Cardiac fibroblast (primary cell): ENCODE measurements around the gene JMJD1C.

Experiments used
- DNase-seq, 2 donors: peaks; one replicate each; pipeline versions ENCODE4 v3.0.0 to v3.0.0-alpha.2; 2010; ENCODE audit warnings: low read depth in 2 of 2
- H3K4me3 ChIP-seq, 2 donors: replicated peaks in 1 of 2; 1 replicate in 1 of 2; 2 replicates in 1 of 2; pipeline ENCODE4 v1.5.1; 2011; ENCODE audit warnings: low read depth in 2 of 2, low read length in 2 of 2, mild to moderate bottlenecking in 2 of 2, moderate library complexity in 1 of 2
- TF ChIP-seq, protein P1 (sequence below): IDR thresholded peaks from one replicate; pipeline ENCODE4 v1.5.1; 2011; ENCODE audit warnings: low read depth, mild to moderate bottlenecking, low read length, inconsistent platforms

The JMJD1C gene

DNA sequence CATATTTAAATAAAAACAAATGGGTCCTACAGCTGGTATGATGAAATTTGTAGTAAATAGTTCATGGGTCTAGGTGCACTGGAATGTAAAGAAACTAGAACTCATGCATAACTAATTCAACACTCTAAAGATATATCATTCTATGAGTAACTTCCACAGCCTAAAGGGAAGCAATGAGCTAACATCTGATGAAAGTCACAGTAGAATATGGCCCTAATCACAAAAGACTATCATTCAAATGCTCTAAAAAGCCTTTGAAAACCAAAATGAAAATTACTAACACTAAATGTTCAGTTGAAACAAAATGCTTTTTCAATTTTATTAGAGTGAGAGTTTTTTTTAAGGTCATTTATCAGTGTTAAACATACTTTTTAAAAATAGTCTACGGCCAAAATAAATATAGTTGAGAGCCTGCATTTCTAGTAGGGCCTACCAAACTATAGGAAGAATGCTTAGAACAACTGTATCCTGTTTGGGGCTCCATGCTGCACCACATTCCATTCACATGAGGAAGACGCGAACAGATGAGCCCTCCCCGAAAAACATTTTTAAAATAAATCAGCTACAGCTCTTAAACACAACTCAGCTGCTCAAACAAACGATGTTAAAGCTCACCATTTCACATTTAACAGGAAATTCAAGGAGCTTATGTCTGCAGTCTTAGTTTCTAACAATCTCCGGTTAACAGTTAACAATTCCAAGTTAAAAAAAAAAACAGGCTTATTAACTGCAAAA lies 198.2 kb downstream of the JMJD1C start:
- H3K4me3 ChIP-seq: peak overlapping the region; percentile 40 to 67
- peak; percentile 86 to 93 for DNase-seq
- TF ChIP-seq, protein P1, sequence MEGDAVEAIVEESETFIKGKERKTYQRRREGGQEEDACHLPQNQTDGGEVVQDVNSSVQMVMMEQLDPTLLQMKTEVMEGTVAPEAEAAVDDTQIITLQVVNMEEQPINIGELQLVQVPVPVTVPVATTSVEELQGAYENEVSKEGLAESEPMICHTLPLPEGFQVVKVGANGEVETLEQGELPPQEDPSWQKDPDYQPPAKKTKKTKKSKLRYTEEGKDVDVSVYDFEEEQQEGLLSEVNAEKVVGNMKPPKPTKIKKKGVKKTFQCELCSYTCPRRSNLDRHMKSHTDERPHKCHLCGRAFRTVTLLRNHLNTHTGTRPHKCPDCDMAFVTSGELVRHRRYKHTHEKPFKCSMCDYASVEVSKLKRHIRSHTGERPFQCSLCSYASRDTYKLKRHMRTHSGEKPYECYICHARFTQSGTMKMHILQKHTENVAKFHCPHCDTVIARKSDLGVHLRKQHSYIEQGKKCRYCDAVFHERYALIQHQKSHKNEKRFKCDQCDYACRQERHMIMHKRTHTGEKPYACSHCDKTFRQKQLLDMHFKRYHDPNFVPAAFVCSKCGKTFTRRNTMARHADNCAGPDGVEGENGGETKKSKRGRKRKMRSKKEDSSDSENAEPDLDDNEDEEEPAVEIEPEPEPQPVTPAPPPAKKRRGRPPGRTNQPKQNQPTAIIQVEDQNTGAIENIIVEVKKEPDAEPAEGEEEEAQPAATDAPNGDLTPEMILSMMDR: no peak

DNA sequence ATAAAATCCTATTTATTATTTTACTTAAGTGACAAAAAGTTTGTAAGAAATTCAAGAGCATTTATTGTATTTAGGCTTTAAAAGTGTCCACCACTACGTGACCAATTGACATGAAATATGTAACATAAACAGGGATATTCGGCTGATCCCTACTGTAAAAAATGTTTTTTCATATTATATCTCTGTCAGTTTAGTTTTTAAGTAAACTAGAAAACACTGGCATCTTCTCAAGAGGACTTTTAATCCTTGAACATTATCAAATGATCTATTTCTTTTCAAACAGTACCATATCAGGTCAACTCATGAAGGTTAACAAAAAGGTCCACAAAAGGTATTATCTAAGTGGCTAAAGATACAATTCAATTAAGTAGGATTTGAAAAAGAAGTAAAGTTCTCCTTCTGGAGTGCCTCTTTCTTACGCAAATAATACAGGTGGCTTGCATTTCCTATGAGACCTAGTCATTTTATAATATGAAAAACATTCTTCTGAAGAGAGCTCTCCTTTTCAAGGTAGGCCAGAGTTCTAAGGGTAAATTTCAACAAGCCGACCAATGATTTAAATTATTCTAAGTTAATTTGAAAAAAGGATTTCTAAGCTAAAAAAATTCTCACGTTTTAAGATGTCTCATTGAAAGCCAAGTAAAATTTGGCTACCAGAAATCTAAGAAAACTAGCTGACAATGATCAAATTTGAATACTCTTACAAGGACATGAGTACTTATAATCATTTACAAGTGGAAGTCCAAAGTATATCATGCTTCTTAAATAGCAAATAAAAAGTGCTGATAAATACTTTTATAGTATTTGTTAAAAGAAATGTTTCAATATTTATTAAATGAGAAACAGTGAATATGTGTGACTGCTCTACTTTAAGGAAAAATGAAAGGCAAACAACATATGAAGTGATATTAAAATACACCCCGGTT lies 199.1 kb downstream of the JMJD1C start:
- TF ChIP-seq, protein P1: no peak
- peak overlapping the region; percentile 40 to 67 for H3K4me3 ChIP-seq
- DNase-seq: peak in 1 of 2 donors; percentile 43

DNA sequence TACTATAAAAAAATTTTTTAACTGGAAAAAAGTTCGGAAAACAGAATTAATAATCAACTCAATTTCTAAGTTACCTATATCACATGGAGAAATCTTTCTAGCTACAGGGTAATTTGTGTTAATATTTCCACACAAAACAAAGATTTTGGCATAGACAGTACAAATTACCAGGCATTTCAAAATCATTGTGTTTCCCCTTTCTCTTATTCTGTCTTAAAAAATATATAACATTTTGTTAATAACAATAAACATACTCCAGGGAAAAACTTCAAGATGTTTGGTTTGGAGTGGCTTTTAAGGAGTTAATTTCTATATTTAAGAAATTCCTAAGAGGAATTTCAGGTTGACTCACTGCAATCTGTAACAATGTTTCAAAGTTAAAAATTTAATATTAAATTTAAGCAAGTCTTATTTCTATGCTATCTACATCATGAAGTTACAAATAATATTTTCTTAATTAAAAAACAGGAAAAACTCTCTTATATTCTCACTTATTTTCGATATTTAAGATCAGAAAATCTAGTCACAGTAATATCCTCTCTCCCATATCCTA lies 200.0 kb downstream of the JMJD1C start:
- TF ChIP-seq, protein P1: no peak
- peak overlapping the region; percentile 40 to 67 for H3K4me3 ChIP-seq
- no peak for DNase-seq

DNA sequence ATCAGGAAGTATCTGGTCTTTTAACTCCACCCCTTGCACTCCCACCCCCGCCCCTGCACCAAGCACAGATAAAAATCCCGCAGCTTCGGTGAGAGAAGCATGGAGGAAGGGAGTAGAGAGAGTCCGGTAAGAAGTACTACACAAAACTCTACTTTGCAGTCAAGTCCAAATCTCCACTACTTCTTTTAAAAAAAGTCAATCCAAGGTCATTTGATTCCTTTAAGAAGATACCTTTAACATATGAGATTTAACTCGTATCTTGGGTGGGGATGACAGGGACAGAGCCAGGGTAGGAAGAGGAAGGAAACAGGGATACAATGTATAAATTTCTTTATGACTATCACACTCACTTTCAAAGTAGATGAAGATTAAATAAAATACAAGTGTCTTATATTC lies 200.6 kb downstream of the JMJD1C start:
- DNase-seq: peak; percentile 59 to 70
- TF ChIP-seq, protein P1: no peak
- H3K4me3 ChIP-seq: peak overlapping the region; percentile 40 to 67

DNA sequence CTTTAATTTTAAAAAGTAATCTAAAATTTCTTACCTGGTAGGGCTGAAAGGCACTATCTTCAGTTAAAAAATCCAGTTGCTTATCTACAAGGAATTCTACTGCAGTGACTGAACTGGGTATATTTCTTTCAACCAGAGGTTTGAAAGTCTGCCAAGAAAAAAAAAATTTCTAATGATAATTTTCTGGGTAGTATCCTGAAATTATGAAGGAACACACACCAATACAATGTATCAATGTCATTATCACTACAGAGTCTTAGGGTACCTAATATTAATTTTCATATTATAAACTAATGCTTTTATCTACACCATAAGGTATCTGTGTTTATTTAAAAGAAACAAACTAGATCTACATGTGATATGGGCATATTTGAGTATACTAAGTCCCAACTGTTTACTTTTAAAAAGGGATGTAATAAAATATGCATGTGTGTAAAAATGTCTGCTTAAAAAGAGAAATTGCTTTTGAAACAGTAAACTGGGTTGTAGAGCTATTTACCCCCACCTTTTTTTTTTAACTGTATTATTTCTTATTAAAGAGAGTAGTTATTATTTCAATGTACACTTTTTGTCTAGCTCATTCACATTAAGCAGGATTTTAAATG lies 201.1 kb downstream of the JMJD1C start:
- TF ChIP-seq, protein P1: no peak
- no peak for DNase-seq
- peak overlapping the region; percentile 21 to 67 for H3K4me3 ChIP-seq

DNA sequence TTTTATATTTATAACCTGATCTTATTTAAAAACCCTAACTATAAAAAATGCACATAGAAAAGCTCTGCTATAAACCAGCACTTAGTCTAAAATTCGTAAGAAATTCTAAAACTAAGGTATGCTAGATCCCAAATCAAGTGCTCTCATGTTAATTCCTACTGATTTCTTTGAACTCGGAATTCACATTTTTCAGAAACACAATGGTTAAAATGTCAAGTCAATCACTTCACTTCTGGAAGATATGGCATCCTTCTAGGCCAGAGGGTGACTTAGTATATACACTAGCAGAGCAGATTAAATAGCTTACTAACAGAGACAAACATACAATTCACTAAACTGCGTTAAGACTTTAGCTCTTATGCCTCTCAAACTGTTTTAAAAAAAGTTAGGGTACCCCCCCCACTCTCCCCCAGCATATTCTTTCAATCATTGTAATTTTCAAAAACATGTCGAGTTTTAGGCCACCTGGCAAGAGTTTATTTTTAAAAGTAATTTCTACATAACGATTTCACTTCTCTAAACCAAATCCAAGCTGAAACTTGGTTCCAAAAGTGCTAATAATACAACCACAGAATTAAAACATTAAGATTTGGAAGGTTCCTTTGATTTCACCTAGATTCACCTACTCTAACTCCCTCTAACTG lies 203.2 kb downstream of the JMJD1C start:
- TF ChIP-seq, protein P1: no peak
- no peak for DNase-seq
- no peak overlapping the region for H3K4me3 ChIP-seq
